Stimulated activated CD4-positive, alpha-beta T cell treated with anti-CD3 and anti-CD28 coated beads, Interleukin-4, amount 100 ng/mL, for 4 hours (primary cell): Measurements from ENCODE around the gene ZCCHC14.

Source experiments
- DNase-seq, 2 experiments: peaks; one replicate each; pipeline ENCODE4 v3.0.0-alpha.2; 2020

Gene ZCCHC14

GRCh38 chr16:87356491-87356853 lies 136.4 kb downstream of the ZCCHC14 start:
- no peak for DNase-seq
